HT1080 (cell line): Measurements from ENCODE around the gene CDK2AP2. TPM values are rescaled to one million over a fixed set of nuclear protein-coding genes. Genes with fewer than 3 reads are reported as not detected.
A peak's percentile ranks its signal among the peaks of the same experiment; 100 is the strongest.
"Not testable (repeated sequence)": the region's sequence is repeated elsewhere in the genome, so short reads cannot be mapped to it uniquely, and the experiment has no call there.

Experiments used
- DNase-seq: peaks from one replicate; pipeline ENCODE4 v3.0.0-alpha.2; 2015; ENCODE audit warnings: low read depth
- total RNA-seq: library from RNA; depleted of rRNA; stranded (reverse); fragments of >200 nt; shearing (Covaris generic); gene quantifications from 2 replicates; pipeline ENCODE4 v1.2.3, GENCODE V29; 2014

Gene CDK2AP2
- total RNA-seq, 1 experiment from 2014 or later = 24.7 TPM

- DNase-seq = no peak
Observed at GRCh38 chr11:67524480-67524808, 16.5 kb upstream of the CDK2AP2 start.

- DNase-seq = no peak
Observed at GRCh38 chr11:67523556-67524479, 15.9 kb upstream of the CDK2AP2 start.

GRCh38 chr11:67522844-67523555 is 15.0 kb upstream of the CDK2AP2 start, which contains the start of gene CABP2:
Gene CABP2 (minus strand): TSS chr11:67523446. CDS start chr11:67523326, 120 bp downstream.
- no peak for DNase-seq

GRCh38 chr11:67522338-67522737 is 14.4 kb upstream of the CDK2AP2 start:
- no peak for DNase-seq

GRCh38 chr11:67521924-67522323 is 14.0 kb upstream of the CDK2AP2 start:
- DNase-seq = no peak

- no peak for DNase-seq
Observed at GRCh38 chr11:67520856-67521824, 13.2 kb upstream of the CDK2AP2 start.

- no peak for DNase-seq
Observed at GRCh38 chr11:67519726-67520125, 11.8 kb upstream of the CDK2AP2 start.

- no peak for DNase-seq
Observed at GRCh38 chr11:67517784-67518552, 10.0 kb upstream of the CDK2AP2 start.

GRCh38 chr11:67516806-67517205 is 8.8 kb upstream of the CDK2AP2 start:
- DNase-seq = no peak

GRCh38 chr11:67514116-67514515 is 6.2 kb upstream of the CDK2AP2 start:
- no peak for DNase-seq

GRCh38 chr11:67511558-67511957 is 3.6 kb upstream of the CDK2AP2 start:
- DNase-seq = not testable (repeated sequence)

- no peak for DNase-seq
Observed at GRCh38 chr11:67510023-67510345, 2.0 kb upstream of the CDK2AP2 start.

- peak; percentile 91 for DNase-seq
Observed at GRCh38 chr11:67508486-67509121, 642 bp upstream of the CDK2AP2 start.

- DNase-seq = no peak
Observed at GRCh38 chr11:67507242-67507863, 609 bp downstream of the CDK2AP2 start.

GRCh38 chr11:67506426-67507051 is 1.4 kb downstream of the CDK2AP2 start:
- DNase-seq = no peak

GRCh38 chr11:67505605-67506396 is 2.2 kb downstream of the CDK2AP2 start:
- DNase-seq = peak; percentile 90

GRCh38 chr11:67504950-67505581 is 2.9 kb downstream of the CDK2AP2 start, which contains the start of gene PITPNM1:
Gene PITPNM1 (minus strand): TSS chr11:67505363. CDS start chr11:67504180, 1,183 bp downstream.
- no peak for DNase-seq
